BJ (cell line): ENCODE data around the gene SYCP1. TPM values are rescaled to one million over a fixed set of nuclear protein-coding genes. Genes with fewer than 3 reads are reported as not detected.
"Not testable (repeated sequence)": the region's sequence is repeated elsewhere in the genome, so short reads cannot be mapped to it uniquely, and the experiment has no call there.

Source experiments
- CTCF ChIA-PET: fragments of 350-600 bp; formaldehyde crosslinking; extraction: SDS; loops from one replicate; lab custom pipeline; 2021; ENCODE audit warnings: antibody characterized with exemption, inconsistent platforms; lab: Yijun Ruan, JAX
- POLR2A ChIA-PET: fragments of 300-600 bp; sonication (Branson Sonifier 250); formaldehyde crosslinking; extraction: SDS; loops from one replicate; lab custom pipeline; 2021; ENCODE audit warnings: antibody characterized with exemption; lab: Charles Lee
- DNase-seq: peaks from one replicate; pipeline ENCODE4 v3.0.0-alpha.2; 2011; ENCODE audit warnings: low read depth
- H3K27me3 ChIP-seq: 2 replicates; pipeline ENCODE4 v1.6.0; 2011; ENCODE audit warnings: low read length; ENCODE audit not compliant: control insufficient read depth, insufficient read depth
- H3K36me3 ChIP-seq: 2 replicates; pipeline ENCODE4 v1.5.1; 2011; ENCODE audit warnings: low read length; ENCODE audit not compliant: control insufficient read depth, insufficient read depth
- H3K4me3 ChIP-seq: 2 replicates; pipeline ENCODE4 v1.5.1; 2011; ENCODE audit warnings: low read depth, mild to moderate bottlenecking, control low read depth, low read length
- polyA plus RNA-seq: library from polyadenylated mRNA; depleted of rRNA; stranded (reverse); fragments of >200 nt; gene quantifications from 2 replicates; pipeline ENCODE4 v1.2.3, GENCODE V29; 2011
- TF ChIP-seq, protein P1 (sequence below): IDR thresholded peaks from 2 replicates; pipeline ENCODE4 v1.5.1; 2011; ENCODE audit warnings: low read depth, mild to moderate bottlenecking, control low read depth, inconsistent platforms, low read length, moderate library complexity; ENCODE audit not compliant: insufficient read depth

SYCP1 gene
- polyA plus RNA-seq, 1 experiment: not detected

- Histone ChIP-seq H3K4me3 (no peak overlapping the region), H3K36me3 (no peaks in the 10 kb centered on the region), H3K27me3 (peaks cover 4% of the 10 kb centered on the region)
- ChIA-PET CTCF (no interaction called here), POLR2A (no interaction called here)
- TF ChIP-seq, protein P1, sequence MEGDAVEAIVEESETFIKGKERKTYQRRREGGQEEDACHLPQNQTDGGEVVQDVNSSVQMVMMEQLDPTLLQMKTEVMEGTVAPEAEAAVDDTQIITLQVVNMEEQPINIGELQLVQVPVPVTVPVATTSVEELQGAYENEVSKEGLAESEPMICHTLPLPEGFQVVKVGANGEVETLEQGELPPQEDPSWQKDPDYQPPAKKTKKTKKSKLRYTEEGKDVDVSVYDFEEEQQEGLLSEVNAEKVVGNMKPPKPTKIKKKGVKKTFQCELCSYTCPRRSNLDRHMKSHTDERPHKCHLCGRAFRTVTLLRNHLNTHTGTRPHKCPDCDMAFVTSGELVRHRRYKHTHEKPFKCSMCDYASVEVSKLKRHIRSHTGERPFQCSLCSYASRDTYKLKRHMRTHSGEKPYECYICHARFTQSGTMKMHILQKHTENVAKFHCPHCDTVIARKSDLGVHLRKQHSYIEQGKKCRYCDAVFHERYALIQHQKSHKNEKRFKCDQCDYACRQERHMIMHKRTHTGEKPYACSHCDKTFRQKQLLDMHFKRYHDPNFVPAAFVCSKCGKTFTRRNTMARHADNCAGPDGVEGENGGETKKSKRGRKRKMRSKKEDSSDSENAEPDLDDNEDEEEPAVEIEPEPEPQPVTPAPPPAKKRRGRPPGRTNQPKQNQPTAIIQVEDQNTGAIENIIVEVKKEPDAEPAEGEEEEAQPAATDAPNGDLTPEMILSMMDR: no peak
- DNase-seq: no peak
These were observed 48.8 kb downstream of the SYCP1 start for GRCh38 chr1:114903480-114903879.

DNA sequence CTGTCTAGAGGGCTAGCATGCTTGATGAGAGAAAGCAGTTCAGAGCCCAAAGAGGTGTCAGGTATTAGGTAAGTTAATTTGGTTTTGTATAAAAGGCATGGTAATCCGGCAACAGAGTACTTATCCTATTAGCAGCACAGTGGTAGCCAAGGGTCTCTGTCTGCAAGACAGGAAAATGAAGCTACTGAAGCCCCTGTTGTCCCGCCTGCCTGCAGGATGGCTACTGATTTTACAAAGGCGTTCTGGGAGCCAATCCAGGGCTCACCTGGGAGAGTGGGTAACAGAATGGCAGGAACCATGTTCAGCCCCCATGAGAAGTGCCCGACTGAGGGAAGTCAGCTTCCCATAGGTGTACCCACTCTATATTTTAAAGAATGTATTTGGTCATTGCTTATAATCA lies 61.1 kb downstream of the SYCP1 start:
- CTCF ChIA-PET, H3K36me3 ChIP-seq, H3K4me3 ChIP-seq, DNase-seq, POLR2A ChIA-PET, H3K27me3 ChIP-seq: not testable (repeated sequence)

- no peak overlapping the region for H3K4me3 ChIP-seq
- DNase-seq: no peak
- ChIA-PET CTCF (no interaction called here), POLR2A (interaction anchor here (0.6 kb wide), 1 partner anchor 42 kb away, joined by 5 read pairs; no protein-coding TSS in a partner anchor)
- H3K36me3 ChIP-seq: no peaks in the 10 kb centered on the region
- TF ChIP-seq, protein P1: no peak
- H3K27me3 ChIP-seq: no peaks in the 10 kb centered on the region
These were observed 71.9 kb downstream of the SYCP1 start for GRCh38 chr1:114926607-114927006.

- ChIA-PET POLR2A (no interaction called here), CTCF (interaction anchor here (1.0 kb wide), 1 partner anchor 904 kb away, joined by 4 read pairs; no protein-coding TSS in a partner anchor)
- Histone ChIP-seq H3K36me3 (no peaks in the 10 kb centered on the region), H3K4me3 (no peak overlapping the region), H3K27me3 (no peaks in the 10 kb centered on the region)
- TF ChIP-seq, protein P1: no peak
- no peak for DNase-seq
These were observed 72.7 kb downstream of the SYCP1 start for GRCh38 chr1:114927401-114927800.

DNA sequence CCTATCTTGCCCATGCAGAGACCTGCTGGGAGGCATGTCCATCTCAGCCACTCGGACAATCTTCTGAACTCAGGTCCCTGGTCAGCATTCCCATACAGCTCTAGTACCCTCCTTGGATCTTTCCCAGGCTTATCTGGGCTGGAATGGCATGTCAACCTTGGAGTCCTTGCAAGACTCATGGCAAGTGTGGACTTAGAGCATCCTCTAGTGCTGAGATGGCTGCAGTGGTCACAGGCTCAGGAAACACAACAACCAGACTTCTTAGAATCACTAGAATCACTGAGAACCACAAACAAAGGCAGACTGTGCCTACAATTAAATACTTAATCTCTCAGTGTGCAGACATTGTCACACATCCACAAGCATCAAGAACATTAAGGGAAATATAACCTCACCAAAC lies 101.9 kb downstream of the SYCP1 start:
- TF ChIP-seq, protein P1: peak; percentile 22; the same call in 1 of the 2 replicates

GRCh38 chr1:114959423-114959822 lies 104.8 kb downstream of the SYCP1 start:
- POLR2A ChIA-PET: no interaction called here
- Histone ChIP-seq H3K36me3 (no peaks in the 10 kb centered on the region), H3K4me3 (no peak overlapping the region), H3K27me3 (no peaks in the 10 kb centered on the region)
- no peak for DNase-seq
- CTCF ChIA-PET: no interaction called here
- TF ChIP-seq, protein P1: no peak

More for the DNA sequence above, 101.9 kb downstream of the SYCP1 start:
- ChIA-PET POLR2A (no interaction called here), CTCF (interaction anchor here (1.7 kb wide), 1 partner anchor 23 kb away, joined by 4 read pairs; no protein-coding TSS in a partner anchor)
- no peak overlapping the region for H3K4me3 ChIP-seq
- no peaks in the 10 kb centered on the region for H3K36me3 ChIP-seq
- no peak for DNase-seq
- H3K27me3 ChIP-seq: no peaks in the 10 kb centered on the region
